HG03460 (cell line): Measurements from ENCODE around the gene PPP1R37.

Source experiments
- ATAC-seq: cut with Tn5 transposase; IDR thresholded peaks from one replicate; pipeline ENCODE4 v1.9.1; 2021; ENCODE audit not compliant: unreplicated experiment

PPP1R37 gene

GRCh38 chr19:45070861-45071544 is 22.0 kb upstream of the PPP1R37 start:
- no peak for ATAC-seq

DNA sequence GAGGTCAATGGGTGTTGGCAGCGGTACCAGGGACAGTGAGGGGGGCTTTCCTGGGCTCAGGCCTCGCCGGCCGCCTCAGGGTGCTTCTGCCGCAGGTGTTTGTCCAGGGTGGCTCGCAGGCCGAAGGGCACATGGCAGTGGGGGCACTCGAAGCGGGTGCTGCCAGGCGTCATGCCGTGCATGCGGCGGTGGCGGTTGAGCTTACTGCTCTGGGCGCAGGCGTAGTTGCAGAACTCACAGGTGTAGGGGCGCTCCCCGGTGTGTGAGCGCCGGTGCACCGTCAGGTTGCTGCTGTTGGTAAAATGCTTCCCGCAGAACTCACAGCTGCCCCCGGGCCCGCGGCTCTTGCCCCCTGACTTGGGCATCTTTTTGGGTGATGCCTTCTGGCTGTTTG is 21.4 kb upstream of the PPP1R37 start:
- ATAC-seq = no peak

GRCh38 chr19:45071969-45072790 is 20.8 kb upstream of the PPP1R37 start:
- no peak for ATAC-seq

- no peak for ATAC-seq
These were observed 18.2 kb upstream of the PPP1R37 start for GRCh38 chr19:45074744-45075300.

DNA sequence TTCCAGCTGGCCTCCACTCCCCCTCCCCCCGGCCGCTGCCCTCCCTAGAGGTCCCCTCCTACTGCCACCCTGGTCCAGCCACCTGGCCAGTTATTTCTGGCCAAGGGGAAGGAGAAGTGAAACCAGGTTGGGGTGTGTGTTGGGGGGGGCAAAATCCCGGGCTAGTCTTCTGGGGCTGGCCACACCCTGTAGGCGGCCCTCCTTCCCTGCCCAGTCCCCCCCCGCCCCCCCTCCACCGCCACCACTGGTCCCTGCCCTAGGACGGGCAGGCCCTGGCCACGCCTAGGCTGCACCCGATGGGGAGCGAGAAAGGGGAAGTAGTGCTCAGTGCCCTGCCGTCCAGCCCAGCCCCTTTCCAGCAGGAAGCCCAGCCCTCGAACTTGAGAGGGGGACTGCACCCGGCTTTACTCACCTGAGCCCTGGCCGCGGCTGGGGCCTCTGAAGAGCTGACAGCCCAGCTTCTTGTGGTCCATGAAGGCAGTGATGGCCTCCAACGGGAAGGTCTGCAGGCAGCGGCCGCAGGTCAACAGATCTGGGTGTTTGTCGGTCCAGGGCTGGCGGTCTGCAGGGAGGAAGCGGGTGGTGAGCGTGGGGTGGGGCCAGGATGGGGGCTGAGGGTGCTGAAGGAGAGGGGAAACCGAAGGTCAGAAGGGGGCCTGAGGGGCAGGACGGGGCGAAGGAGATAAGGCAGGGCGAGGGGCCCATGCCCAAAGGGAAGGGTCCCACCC is 17.5 kb upstream of the PPP1R37 start:
- peak; percentile 68 for ATAC-seq

- peak; percentile 36 for ATAC-seq
These were observed 16.7 kb upstream of the PPP1R37 start, which contains the start of gene ZNF296 for GRCh38 chr19:45076029-45076850. Gene ZNF296, minus strand, starts transcription at chr19:45076478. Its CDS starts 105 bp downstream, at chr19:45076373.

DNA sequence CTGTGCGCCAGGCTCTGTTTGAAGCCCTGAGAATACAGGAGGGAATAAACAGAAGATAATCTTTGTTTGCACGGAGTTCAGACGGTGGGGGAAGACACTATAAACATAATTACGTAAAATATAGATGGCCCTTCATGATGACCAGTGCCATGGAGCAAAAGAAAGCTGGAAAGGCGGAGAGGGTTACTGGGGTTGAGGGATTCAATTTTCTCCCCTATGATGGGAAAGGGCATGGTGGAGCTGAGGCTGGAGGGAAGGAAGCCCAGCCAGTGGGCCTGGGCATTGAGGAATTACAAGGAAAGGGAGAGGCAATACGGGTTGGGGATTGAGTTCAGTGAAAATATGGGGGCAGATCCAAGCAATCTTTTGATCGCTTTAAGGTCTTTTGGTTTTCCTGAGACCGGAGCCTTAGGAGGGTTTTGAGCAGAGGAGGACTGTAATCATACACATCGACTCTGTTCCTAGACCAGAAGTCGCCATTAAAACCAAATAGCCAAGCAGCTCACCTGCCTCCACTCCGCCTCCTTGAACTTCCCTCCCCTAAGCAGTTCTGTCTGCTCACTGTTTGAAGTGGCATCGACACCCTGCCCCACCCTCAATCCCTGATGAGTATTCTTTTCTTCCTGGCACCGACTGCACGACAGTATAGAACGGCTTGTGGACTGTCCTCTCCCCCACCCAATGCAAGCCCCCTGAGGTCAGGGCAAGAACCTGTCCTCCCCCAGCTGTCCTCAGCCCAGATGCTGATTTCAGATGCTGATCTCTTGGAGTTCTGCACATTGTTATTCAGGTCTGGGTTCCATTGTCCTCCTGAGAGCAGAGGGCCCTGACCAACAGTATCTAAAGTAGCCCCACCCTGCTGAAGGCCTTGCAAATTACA is 15.9 kb upstream of the PPP1R37 start:
- no peak for ATAC-seq

DNA sequence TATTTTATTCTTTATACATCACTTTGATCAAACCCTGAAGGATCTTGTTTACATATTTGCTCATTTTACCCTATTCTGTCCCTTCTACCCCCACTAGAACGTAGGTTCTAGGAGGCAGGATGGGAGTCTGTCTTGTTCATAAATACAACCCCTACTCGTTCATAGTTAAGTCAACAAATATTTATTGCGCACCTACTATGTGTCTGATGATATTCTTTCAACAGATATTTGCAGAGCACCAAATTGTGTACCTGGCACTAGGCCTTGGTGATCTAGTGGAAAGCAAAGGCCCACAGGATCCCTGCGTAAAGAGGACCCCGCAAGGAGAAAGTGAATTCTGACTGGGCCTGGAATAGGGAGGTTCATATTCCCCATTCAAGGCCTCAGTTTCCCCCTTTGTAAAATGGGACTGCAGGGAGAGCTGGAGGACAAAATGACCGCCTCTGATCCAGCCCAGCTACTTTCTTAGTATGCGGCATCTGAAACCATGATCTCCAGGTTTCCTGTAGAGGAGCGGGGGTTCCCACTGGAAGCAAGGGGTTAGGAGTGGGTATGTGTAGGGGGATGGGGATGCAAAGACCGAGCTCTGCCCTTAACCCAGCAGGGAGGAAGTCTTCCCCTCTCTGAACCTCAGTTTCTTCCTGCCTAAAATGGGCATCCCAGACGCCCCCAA is 14.5 kb upstream of the PPP1R37 start:
- no peak for ATAC-seq

GRCh38 chr19:45079063-45079910 is 13.7 kb upstream of the PPP1R37 start, which contains the start of gene GEMIN7:
Gene GEMIN7, plus strand, starts transcription at chr19:45079260. Its CDS starts 10,855 bp downstream, at chr19:45090115.
- ATAC-seq = no peak

DNA sequence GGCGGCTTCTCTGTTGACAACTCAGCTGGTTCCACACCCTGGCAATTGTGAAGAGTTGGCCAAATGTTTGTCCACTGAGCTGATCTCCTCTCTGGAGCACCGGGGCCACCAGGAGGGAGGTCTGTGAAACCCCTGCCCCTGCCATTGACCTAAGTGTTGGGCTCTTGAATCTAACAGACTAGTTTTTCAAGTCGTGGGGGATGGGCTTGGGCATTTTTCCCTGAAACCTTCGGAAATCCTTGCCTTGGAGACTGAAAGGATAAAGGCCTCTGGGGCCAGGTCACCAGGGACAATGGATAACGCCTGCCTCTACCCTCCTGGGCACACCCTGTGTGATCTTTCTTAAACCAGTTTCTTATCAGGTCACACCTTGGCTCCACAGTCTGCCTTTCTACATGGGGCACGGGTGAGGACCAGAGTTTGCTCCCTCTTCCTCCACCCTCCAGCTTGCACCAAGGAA is 13.0 kb upstream of the PPP1R37 start:
- ATAC-seq = no peak

DNA sequence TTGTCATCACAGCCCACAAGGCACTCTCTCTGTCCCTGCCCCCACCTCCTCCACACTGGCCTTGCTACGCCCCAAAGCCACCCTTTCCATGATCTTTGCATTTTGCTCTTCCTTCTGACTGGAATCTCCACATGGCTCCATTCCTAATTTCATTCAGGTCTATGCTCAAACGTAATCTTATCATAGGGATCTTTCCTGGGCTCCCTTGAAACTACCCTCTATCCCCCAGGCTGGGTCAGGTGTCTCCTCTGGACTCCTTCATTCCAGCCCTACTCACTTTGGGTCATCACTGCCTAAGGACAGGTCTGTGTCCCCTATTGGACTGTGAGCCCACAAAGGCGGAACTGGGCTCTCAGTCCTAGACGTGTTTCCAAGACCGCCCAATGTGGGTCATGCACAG is 10.8 kb upstream of the PPP1R37 start:
- no peak for ATAC-seq

DNA sequence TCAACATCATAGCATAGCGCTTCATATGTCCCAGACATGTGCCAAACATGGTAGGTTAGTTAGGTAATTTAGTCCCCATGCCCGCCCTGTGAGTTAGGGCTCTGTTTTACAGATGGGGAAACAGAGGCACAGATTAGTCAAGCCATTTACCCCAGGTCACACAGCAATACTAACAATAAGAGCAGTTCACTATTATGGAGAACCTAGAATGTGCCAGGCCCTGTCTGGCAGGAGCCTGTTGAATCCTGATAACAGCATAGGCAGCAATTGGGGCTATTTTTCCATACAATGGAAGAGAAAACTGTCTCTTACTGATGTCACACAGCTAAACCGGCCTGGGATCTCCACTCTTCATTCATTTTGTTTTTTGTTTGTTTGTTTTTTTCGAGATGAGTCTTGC is 6.5 kb upstream of the PPP1R37 start:
- no peak for ATAC-seq

DNA sequence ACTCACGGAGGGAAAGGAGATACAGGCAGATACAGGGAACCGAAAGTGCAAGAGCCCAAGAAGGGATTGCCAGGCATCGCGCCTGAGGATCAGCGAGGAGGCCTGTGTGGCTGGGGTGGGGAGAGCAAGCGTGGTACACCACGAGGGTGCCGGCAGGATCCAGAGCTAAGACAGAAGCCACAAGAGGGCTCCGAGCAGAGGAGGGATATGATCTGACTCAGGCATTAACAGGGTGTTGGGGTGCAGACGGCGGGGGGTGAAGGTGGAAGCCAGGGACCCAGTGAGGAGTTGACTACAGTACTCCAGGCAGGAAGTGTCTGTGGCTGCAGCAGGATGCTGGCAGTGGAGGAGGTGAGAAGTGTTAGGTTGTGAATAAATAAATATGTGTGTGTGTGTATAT is 5.4 kb upstream of the PPP1R37 start:
- no peak for ATAC-seq

GRCh38 chr19:45090034-45090433 is 2.9 kb upstream of the PPP1R37 start:
- no peak for ATAC-seq

DNA sequence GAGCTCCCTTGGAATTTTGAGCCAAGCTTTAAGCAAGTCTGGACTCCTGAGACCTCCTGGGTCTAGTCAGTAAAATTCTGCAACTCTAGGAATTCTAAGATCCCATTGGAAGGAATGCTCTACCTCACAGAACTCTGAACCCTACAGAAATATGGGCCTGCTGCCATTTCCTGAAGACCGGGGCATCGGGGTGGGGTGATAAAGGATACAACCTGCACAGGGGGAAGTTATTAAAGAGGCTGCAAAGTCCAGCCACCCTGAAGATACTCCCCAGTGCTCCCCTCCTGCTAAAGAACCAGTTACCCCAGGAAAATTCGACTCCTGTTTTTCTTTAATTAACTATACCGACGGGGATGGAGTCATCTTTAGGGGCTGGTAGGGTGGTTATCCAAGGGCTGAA is 2.4 kb upstream of the PPP1R37 start:
- no peak for ATAC-seq

DNA sequence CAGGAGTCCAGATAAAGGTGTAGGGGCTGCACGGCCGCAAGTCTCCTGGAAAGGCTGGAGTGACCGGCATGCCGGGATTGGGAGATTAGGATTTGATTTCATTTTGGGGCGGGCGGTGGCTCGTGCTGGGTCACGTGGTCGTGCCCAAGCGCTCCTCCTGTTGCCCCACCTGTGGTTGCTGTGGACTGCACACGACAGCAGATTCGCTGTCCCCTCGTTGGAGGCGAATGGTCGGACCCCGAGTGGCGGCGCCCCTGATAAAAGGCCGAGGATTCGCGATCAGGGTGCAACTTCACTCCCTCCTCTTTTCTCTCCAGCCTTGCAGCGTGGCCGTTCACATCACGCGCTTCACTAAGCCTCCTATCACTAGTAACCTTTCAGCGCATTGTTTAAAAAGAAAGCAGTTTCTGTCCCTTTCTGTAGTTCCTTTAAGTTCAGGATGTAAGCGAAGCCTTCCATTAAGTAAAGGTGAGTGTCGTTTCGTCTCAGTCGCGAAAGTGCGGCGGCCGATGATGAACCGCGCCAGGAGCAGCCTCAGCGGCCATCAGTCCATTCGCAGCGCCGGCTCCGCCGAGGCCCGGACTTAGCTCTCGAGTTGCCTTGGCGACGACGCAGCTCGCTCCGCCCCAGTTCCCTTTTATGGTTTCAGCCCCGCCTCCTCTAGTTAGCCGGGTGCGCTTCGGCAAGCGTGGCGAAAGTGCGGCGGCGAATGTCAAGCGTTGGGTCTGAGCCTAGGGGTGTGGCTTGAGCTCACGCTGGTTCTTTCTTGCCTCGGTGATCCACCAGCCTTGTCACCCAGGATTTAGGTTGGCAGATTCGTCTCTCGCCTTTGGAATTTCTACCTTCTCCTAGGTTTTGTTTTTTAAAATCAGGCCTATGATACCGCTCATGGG is 1.7 kb upstream of the PPP1R37 start:
- ATAC-seq = peak; percentile 60

GRCh38 chr19:45094137-45094536 is 1.2 kb downstream of the PPP1R37 start:
- no peak for ATAC-seq
